HAP-1 (cell line): ENCODE results near the gene CPZ.
A peak's percentile ranks its signal among the peaks of the same experiment; 100 is the strongest.

Experiments used
- DNase-seq, 2 experiments: peaks; one replicate each; pipeline ENCODE4 v3.0.0-alpha.2; 2016 to 2020; ENCODE audit warnings: low spot score in 2 of 2
- H3K27me3 ChIP-seq: fragments of 250-450 bp; sonication (Bioruptor Pico); 2 replicates; pipeline ENCODE4 v1.5.1; 2020; ENCODE audit warnings: low read depth, mild to moderate bottlenecking, moderate library complexity
- H3K36me3 ChIP-seq: fragments of 250-450 bp; sonication (Bioruptor Pico); replicated peaks from 2 replicates; pipeline ENCODE4 v1.5.1; 2020; ENCODE audit warnings: mild to moderate bottlenecking
- H3K4me1 ChIP-seq: fragments of 250-450 bp; sonication (Bioruptor Pico); 2 replicates; pipeline ENCODE4 v1.5.1; 2020; ENCODE audit warnings: mild to moderate bottlenecking
- H3K4me3 ChIP-seq: fragments of 250-450 bp; sonication (Bioruptor Pico); 2 replicates; pipeline ENCODE4 v1.5.1; 2020; ENCODE audit warnings: mild to moderate bottlenecking, moderate library complexity
- H3K9me3 ChIP-seq: fragments of 250-450 bp; sonication (Bioruptor Pico); 2 replicates; pipeline ENCODE4 v1.5.1; 2020; ENCODE audit warnings: mild to moderate bottlenecking, moderate library complexity
- in situ Hi-C: fragments of 300-500 bp; cut with MboI; formaldehyde crosslinking; loops from 3 replicates; pipeline ENCODE4 v1.14.3; 2020; ENCODE audit warnings: low sequenced_read_pairs, inconsistent platforms, mixed read lengths

The CPZ gene

GRCh38 chr4:8580321-8581093 lies 12.1 kb upstream of the CPZ start, which contains the start of gene GPR78:
Gene GPR78, plus strand, starts transcription at chr4:8580392. Its CDS starts 591 bp downstream, at chr4:8580983.
- DNase-seq: peak; percentile 8 to 84
- Histone ChIP-seq H3K27me3 (peaks cover 19% of the 10 kb centered on the region), H3K9me3 (no peaks in the 10 kb centered on the region), H3K4me3 (no peak within 1 kb of the TSS), H3K36me3 (no peaks in the 10 kb centered on the region), H3K4me1 (no peaks in the 10 kb centered on the region)
- in situ Hi-C loops: loop anchor here (25.0 kb wide), 1 partner anchor 343 kb away; no protein-coding TSS in a partner anchor

- peaks cover 23% of the 10 kb centered on the region for H3K27me3 ChIP-seq
- no peaks in the 10 kb centered on the region for H3K36me3 ChIP-seq
- H3K4me1 ChIP-seq: no peaks in the 10 kb centered on the region
- no peaks in the 10 kb centered on the region for H3K9me3 ChIP-seq
- H3K4me3 ChIP-seq: no peak overlapping the region
- no peak for DNase-seq
- in situ Hi-C loops: loop anchor here (25.0 kb wide), 1 partner anchor 344 kb away; no protein-coding TSS in a partner anchor
Measured at GRCh38 chr4:8581094-8581861, 11.3 kb upstream of the CPZ start.

DNA sequence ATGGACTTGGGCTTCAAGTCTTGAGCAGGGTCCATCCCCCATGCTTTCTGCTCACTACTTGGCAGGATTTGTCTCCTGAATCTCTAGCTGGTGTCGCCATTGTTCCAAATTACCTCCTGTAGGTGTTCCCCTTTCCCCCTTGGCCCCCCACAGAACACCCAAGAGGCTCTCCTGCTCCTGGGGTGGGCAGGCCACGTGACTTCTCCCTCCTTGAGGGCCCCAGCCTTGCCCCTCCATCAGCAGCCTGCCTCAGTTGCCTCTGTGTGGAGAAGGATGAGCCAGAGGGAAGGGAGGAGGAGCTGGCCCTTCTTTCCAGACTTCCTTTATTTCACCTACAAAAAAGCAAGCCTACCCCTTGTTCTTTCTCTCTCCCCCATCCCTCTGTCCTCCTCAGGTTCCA lies 10.5 kb upstream of the CPZ start:
- Histone ChIP-seq H3K4me3 (no peak overlapping the region), H3K4me1 (no peaks in the 10 kb centered on the region), H3K27me3 (peaks cover 23% of the 10 kb centered on the region), H3K9me3 (no peaks in the 10 kb centered on the region), H3K36me3 (no peaks in the 10 kb centered on the region)
- in situ Hi-C loops: loop anchor here (25.0 kb wide), 1 partner anchor 345 kb away; no protein-coding TSS in a partner anchor
- no peak for DNase-seq

- in situ Hi-C loops: loop anchor here (25.0 kb wide), 1 partner anchor 345 kb away; no protein-coding TSS in a partner anchor
- no peaks in the 10 kb centered on the region for H3K9me3 ChIP-seq
- no peak for DNase-seq
- H3K36me3 ChIP-seq: no peaks in the 10 kb centered on the region
- H3K27me3 ChIP-seq: peaks cover 25% of the 10 kb centered on the region
- no peak overlapping the region for H3K4me3 ChIP-seq
- no peaks in the 10 kb centered on the region for H3K4me1 ChIP-seq
Measured at GRCh38 chr4:8582436-8582835, 10.1 kb upstream of the CPZ start.

DNA sequence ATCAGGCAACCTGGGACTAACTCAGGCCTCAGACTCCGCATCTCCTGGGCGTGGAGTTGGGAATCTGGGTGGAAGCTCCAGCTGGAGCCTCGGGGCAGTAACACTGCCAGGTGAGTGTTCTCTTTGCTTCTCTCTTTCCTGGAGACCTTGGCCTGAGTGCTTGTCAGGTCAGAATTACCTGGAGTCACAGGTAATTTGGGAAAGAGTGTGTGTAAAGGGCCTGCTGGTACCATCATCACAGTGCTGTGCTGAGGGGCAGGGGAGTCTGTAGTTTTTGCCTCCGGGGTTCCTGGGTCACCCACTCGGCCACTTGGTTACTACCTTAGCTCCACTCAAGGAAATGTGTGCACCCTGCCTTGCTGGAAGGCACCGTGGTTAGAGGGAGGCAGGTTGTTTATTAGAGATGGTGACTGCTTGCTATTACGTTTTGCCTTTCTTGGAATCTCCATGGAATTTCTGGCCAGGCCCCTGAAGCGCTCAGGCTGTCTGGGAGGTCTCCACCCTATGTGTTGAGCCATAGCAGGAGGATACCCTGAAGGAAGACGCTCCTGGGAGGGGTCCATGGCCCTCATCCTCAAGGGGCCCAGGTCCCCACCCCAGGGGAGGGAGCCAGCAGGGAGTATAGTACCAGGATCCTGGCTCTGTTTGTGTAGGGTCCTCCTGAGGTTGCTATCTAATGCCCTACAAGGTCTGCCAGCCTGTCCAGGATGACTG lies 9.5 kb upstream of the CPZ start:
- Histone ChIP-seq H3K27me3 (peaks cover 32% of the 10 kb centered on the region), H3K4me3 (no peak overlapping the region), H3K9me3 (no peaks in the 10 kb centered on the region), H3K36me3 (no peaks in the 10 kb centered on the region), H3K4me1 (no peaks in the 10 kb centered on the region)
- in situ Hi-C loops: loop anchor here (25.0 kb wide), 1 partner anchor 346 kb away; no protein-coding TSS in a partner anchor
- no peak for DNase-seq

GRCh38 chr4:8583655-8584025 lies 8.9 kb upstream of the CPZ start:
- Histone ChIP-seq H3K36me3 (no peaks in the 10 kb centered on the region), H3K9me3 (no peaks in the 10 kb centered on the region), H3K4me3 (no peak overlapping the region), H3K4me1 (no peaks in the 10 kb centered on the region), H3K27me3 (peaks cover 37% of the 10 kb centered on the region)
- in situ Hi-C loops: loop anchor here (25.0 kb wide), 1 partner anchor 346 kb away; no protein-coding TSS in a partner anchor
- DNase-seq: no peak

DNA sequence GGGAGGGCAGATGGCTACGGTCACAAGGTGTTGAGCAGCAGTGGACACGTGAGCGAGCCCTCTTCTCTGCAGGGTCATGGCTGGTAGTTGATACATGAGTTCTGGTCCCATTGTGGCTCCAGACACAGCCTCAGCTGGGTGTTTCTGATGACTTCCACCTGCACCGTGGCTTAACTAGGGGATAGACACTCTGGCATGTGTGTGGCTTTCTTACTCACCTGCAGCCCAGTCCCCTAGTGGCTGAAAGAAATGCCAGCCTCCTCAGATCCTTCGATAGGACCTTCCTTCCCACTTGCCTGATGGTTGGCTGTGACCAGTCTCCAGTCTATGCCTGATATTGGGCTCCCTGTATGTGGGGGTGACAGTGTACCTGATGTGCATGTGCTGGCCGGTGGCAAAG lies 7.4 kb upstream of the CPZ start:
- Histone ChIP-seq H3K4me3 (no peak overlapping the region), H3K4me1 (no peaks in the 10 kb centered on the region), H3K27me3 (peaks cover 41% of the 10 kb centered on the region), H3K9me3 (no peaks in the 10 kb centered on the region), H3K36me3 (no peaks in the 10 kb centered on the region)
- DNase-seq: no peak
- in situ Hi-C loops: loop anchor here (25.0 kb wide), 1 partner anchor 348 kb away; no protein-coding TSS in a partner anchor

DNA sequence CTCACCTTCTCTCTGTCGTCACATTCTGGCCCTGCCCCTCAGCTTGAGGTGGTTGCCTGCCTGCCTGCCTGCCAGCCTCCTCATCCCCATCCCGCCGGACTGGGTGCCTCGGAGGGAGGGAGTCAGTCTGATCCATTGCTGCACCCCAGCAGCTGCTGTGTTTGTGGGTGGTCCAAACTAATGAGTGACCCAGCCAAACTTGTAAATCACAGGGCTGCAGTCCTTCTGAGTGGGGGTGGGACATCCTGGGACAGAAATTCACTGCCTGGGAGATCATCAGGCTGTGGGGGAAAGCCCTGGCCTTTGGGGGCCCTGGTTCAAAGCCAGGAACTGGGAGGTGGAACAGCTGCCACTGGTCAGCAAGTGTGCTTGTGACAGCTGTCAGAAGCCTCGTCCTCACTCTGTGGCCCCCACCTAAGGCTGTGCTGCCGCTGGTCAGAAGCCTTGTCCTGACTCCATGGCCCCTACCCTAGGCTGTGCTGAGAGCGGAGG lies 6.8 kb upstream of the CPZ start:
- in situ Hi-C loops: loop anchor here (25.0 kb wide), 1 partner anchor 348 kb away; no protein-coding TSS in a partner anchor
- Histone ChIP-seq H3K4me3 (no peak overlapping the region), H3K36me3 (no peaks in the 10 kb centered on the region), H3K4me1 (no peaks in the 10 kb centered on the region), H3K9me3 (no peaks in the 10 kb centered on the region), H3K27me3 (peaks cover 45% of the 10 kb centered on the region)
- no peak for DNase-seq

- H3K4me1 ChIP-seq: no peaks in the 10 kb centered on the region
- no peak for DNase-seq
- in situ Hi-C loops: loop anchor here (25.0 kb wide), 1 partner anchor 349 kb away; no protein-coding TSS in a partner anchor
- H3K27me3 ChIP-seq: peaks cover 48% of the 10 kb centered on the region
- H3K36me3 ChIP-seq: no peaks in the 10 kb centered on the region
- no peak overlapping the region for H3K4me3 ChIP-seq
- no peaks in the 10 kb centered on the region for H3K9me3 ChIP-seq
Measured at GRCh38 chr4:8586246-8586645, 6.3 kb upstream of the CPZ start.

DNA sequence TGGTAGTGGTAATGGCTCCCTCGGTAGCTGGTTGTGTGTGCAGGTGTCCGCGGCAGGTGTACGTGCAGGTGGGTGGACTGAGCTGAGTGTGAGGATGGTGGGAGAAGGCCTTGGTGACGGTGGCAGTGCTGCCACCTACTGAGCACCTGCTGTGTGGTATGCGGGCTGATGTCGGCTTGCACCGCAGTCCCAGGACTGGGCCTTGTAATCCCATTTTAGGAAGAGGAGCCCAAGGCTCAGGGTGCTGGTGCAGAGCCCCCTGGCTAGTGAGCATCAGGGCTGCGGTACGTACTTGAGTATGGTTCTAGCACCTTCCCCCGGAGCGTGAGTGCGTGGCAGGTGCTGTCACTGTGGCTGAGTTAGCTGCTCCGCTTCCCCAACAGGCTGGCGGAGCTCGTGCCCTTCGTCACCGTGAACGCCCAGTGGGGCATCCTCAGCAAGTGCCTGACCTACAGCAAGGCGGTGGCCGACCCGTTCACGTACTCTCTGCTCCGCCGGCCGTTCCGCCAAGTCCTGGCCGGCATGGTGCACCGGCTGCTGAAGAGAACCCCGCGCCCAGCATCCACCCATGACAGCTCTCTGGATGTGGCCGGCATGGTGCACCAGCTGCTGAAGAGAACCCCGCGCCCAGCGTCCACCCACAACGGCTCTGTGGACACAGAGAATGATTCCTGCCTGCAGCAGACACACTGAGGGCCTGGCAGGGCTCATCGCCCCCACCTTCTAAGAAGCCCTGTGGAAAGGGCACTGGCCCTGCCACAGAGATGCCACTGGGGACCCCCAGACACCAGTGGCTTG lies 5.7 kb upstream of the CPZ start:
- in situ Hi-C loops: loop anchor here (25.0 kb wide), 1 partner anchor 350 kb away; no protein-coding TSS in a partner anchor
- no peak overlapping the region for H3K4me3 ChIP-seq
- no peaks in the 10 kb centered on the region for H3K9me3 ChIP-seq
- H3K36me3 ChIP-seq: no peaks in the 10 kb centered on the region
- no peak for DNase-seq
- H3K4me1 ChIP-seq: no peaks in the 10 kb centered on the region
- peaks cover 55% of the 10 kb centered on the region for H3K27me3 ChIP-seq

DNA sequence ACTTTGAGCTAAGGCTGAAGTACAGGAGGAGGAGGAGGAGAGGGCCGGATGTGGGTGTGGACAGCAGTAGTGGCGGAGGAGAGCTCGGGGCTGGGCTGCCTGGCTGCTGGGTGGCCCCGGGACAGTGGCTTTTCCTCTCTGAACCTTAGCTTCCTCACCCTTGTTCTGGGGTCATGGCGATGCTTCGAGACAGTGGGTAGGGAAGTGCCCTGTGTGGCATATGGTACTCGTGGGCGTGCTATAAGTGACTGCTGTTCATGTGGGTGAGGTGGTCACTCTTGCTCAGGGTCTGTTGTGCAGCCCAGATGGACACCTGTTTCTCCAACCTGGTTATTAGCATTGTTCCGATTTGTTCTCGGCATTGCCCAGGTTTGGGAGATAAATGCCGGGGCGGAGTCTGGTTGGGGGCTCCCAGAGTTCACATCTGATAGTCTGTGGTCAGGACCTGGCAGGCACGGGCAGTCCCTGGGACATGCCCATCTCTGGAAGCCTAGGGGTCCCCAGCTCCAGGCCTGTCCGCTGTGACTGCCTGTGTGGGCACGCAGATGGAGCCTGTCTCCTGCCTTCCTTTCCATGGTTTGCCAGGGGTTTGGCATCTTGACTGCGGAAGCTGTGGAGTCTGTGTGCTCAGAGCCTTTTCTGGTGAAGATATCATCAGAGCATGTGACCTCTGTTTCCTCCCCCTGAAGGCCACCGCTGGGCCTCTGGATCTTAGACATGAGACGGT lies 4.9 kb upstream of the CPZ start:
- peaks cover 62% of the 10 kb centered on the region for H3K27me3 ChIP-seq
- H3K9me3 ChIP-seq: no peaks in the 10 kb centered on the region
- DNase-seq: no peak
- no peaks in the 10 kb centered on the region for H3K4me1 ChIP-seq
- no peaks in the 10 kb centered on the region for H3K36me3 ChIP-seq
- no peak overlapping the region for H3K4me3 ChIP-seq
- in situ Hi-C loops: loop anchor here (25.0 kb wide), 1 partner anchor 350 kb away; no protein-coding TSS in a partner anchor

DNA sequence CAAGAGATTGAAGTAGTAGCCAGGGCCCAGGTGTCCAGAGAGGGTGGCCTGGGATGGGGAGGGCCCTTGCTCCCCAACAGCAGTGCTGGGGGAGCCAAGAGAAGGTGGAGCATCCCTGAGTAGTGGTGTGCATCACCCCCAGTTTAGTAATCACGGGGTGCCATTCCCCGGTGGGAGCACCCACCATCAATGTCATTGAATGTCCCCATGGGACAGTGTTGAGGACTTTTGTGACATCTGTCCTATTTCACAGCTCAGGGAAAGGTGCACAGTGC lies 4.4 kb upstream of the CPZ start:
- peaks cover 64% of the 10 kb centered on the region for H3K27me3 ChIP-seq
- H3K4me3 ChIP-seq: no peak overlapping the region
- no peaks in the 10 kb centered on the region for H3K4me1 ChIP-seq
- in situ Hi-C loops: loop anchor here (25.0 kb wide), 1 partner anchor 351 kb away; no protein-coding TSS in a partner anchor
- DNase-seq: no peak
- H3K36me3 ChIP-seq: no peaks in the 10 kb centered on the region
- H3K9me3 ChIP-seq: no peaks in the 10 kb centered on the region
